Activated T-cell treated with anti-CD3 and anti-CD28 coated beads for 24 hours (primary cell): ENCODE data around the gene GABRA1.

Experiments
- DNase-seq: peaks from one replicate; pipeline ENCODE4 v3.0.0-alpha.2; 2020; ENCODE audit warnings: low read depth

Gene GABRA1

DNA sequence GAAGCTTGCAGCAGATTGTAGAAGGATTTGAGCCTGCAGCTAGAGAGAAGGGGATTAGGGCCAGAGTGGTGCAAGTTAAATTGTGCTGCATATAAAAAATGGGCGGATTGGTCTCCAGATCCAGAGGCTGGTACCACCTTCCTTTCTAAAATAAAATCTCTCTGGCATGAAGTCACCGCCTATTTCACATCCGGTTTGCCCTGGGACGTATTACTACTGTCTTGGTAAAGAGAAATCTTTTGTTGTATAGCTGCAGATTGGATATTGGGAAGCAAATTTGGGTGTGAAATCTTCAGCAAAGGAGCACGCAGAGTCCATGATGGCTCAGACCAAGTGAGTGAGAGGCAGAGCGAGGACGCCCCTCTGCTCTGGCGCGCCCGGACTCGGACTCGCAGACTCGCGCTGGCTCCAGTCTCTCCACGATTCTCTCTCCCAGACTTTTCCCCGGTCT lies at the start of gene GABRA1:
TSS of gene GABRA1 (plus strand) at position 180 of the 451 bp plus-strand sequence. CDS start 2,691 bp downstream, outside the sequence.
- DNase-seq = no peak

DNA sequence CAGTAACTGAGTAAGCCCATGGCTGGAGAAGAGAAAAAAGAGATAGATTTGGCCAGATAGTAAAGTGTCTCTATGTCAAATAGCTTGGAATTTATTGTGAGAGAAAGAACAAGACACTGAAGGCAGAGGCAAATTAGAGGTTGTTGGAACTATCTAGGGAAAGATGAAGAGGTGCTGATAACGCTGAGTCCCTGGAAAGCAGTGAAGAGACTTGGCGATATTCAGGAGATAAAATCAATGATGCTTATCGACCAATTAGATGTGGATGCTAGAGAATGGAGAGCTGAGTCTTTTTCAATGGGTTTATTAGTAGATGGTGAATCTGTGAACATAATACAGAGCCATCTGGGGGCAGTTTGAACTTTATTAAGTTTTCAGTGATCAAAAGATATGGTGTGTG lies 48.6 kb upstream of the GABRA1 start:
- no peak for DNase-seq

DNA sequence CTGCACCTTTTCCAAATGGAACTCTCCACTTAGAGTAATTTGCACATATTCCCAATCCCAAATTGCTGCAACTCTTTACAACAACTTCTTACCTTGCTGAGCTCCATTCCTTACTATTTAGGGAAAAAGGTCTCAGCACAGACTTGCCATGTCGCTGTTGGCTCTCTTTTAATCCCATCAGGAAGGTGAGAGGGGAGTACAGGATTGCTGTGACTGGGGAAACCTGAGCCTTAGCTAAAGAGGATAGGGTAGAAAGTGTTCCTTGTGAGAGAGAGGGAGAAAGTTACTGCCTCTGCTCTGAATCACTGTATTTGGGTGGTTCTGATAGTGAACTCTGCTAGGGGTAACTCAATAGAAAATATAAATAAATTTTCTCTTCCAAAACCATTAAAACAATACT lies 43.7 kb upstream of the GABRA1 start:
- DNase-seq = no peak

DNA sequence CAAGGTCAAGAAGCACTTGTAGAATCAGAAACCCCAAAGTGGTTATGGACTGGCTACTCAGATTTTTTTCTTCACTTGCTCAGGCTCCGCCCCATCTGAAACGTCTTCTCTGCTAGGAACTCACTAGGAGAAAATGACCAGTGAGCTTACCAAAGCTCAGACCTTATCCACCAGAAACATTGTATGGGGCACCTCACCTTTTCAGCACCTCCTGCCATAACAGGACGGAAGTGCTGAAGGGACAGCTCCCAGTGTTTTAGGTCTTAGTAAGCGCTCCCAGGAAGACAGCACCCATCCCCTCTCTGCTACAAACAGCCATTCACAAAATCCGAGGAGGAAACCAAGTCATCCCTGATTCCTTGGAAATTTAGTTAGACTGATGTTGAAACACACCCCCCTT lies 1.2 kb upstream of the GABRA1 start:
- DNase-seq = no peak

DNA sequence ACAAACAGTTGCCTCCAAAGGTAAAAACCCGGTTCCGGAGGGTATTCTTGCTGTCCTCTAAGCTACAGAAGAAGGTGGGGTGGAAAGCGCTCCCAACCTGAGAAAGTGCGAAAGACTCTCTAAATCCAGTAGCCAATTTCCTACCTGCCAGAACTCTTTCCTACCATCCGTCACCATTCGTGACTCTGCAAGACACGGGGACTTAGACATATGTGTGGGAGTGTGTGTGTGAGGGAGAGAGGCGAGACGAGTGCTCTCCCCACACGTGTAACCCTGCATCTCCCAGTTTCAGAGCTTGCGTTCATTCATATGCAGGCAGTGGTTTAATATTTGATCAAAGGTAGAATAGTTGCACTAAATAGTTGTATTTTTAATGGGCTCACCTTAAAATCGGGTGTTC lies 473 bp upstream of the GABRA1 start:
- no peak for DNase-seq

DNA sequence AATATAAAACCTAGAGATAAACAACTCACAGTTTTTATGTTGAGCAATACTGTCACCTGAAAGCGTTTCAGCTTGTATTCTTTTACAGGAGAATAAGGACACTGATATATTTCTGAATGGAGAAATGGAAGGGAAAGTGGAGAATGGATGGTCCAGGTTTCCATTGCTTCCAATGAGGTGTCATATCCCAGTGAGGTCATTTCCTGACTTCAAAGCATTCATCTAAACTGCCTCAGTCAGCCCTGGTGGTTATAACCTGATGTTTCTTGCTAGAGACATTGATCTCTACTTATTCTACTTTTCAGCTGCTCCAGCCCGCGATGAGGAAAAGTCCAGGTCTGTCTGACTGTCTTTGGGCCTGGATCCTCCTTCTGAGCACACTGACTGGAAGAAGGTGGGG lies 2.6 kb downstream of the GABRA1 start:
- no peak for DNase-seq

DNA sequence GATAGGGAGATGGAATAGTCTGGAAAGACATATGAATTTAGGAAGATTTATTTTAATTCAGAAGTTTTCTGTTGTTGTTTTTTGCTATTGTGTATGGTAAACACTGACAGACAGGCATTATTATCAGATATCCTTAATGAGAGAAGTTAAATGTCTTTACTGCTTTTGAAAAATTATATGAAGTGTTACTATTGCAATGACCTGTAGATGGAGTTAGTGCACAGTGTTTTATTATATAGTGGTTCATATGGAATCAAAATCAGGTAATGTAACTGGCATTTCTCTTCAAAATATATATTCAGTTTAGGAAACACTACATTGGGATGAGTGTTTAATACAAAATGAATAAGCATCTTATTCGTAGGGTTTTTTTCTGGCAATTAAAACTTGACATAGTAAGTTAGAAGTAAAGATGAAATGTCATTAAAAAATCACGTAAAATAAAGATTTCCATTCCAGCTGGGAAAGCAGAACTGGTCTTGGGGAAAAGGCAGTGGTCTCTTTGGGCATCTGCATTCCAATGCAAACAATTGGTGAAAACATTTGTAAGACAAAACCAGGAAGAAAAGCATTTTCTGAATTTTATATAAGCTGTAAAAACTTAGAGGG lies 3.9 kb downstream of the GABRA1 start:
- no peak for DNase-seq

DNA sequence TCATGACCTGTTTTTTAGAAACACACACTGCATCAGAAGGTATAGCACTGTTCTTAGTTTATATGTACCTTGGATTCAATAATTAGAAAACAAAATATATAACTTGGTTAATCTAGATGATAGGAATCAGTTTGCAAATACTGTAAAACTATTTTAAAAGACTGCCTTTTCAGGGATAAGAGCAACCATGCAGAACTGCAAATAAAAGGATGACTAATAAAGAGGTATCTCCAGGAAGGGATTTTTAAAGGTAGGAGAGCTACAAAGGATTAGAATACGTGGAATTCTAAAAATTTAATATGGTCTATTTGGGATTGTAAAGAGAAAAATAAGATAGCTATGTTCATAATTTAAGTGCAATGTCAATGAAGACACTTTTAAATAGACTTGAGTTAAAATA lies 9.4 kb downstream of the GABRA1 start:
- DNase-seq = no peak

DNA sequence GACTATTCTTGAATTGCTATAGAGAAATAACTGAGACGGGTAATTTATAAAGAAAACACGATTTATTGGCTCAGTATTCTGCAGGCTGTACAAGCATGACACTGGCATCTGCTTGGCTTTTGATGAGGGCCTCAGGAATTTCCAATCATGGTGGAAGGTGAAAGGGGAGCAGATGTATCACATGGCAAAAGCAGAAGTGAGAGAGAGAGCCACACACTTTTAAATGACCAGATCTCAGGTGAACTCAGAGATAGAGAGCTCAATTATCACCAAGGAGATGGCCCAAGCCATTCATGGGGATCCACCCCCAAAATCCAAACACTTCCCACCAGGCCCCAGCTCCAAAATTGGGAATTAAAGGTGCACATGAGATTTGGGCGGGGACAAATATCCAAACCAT lies 15.3 kb downstream of the GABRA1 start:
- DNase-seq = no peak

DNA sequence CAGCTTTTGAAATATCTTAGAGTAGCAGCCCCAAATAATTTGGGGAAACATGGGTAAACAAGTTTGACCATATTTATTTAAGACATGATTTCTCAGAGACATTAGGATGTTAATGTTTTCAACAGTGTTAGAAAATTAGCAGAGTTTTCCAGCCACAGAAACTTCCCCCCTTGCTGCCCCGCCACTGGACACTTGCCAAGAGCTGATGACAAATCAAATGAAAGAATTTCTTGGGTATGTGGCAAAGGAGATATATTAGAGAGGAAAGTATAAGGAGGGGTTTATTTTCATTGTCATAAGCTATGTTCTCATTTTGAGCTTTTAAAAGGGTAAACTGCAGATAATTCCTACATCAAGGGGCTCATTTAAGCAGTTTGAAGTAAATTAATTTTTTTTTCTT lies 15.9 kb downstream of the GABRA1 start:
- no peak for DNase-seq

DNA sequence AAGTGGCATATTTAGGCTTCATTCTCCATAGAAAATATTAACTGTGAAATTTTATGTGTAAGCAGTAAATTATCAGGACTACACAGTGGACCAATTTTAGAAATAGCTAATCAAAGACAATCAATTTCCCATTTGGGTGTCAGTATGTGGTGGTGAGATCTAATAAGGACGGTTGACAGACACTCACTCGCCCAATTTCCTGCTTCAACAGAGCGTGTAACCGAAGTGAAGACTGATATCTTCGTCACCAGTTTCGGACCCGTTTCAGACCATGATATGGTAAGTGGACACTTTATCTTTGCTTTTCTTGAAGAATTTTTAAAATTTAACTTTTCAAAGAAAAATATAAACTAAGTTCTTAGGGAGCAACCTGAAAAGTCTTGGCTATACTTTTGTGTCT lies 17.6 kb downstream of the GABRA1 start:
- no peak for DNase-seq

DNA sequence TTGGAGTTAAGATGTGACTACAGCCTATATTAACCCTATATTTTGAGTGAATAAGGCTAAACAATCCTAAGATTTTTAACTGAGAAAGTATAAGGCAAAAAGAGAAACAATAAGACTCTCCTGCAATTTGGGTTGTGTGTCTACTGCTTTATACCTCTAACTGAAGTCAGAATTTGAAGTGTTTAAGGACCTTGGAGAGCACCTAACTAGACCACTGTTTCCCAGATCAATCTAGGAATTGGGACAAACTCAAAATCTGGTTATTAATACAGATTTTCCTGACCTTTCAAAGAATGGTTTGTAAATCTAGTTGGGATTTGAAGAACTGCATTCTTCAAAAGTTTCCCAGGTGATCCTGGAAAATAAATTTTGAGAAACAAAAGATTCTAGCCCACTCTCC lies 42.1 kb downstream of the GABRA1 start:
- DNase-seq = no peak

DNA sequence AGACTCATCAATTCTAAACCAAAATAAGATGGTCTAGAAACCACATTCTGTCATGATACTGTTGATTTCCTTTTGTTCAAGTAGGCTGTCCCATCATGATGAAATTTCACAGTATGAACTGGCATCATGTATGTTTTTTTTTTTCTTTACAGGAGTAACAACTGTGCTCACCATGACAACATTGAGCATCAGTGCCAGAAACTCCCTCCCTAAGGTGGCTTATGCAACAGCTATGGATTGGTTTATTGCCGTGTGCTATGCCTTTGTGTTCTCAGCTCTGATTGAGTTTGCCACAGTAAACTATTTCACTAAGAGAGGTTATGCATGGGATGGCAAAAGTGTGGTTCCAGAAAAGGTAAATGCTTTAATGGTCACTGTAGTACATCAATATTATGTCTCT lies 47.6 kb downstream of the GABRA1 start:
- DNase-seq = no peak

DNA sequence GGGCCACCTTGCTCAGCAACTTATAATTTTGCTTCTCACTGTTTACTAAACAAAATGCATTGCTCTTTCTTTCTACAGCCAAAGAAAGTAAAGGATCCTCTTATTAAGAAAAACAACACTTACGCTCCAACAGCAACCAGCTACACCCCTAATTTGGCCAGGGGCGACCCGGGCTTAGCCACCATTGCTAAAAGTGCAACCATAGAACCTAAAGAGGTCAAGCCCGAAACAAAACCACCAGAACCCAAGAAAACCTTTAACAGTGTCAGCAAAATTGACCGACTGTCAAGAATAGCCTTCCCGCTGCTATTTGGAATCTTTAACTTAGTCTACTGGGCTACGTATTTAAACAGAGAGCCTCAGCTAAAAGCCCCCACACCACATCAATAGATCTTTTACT lies 49.1 kb downstream of the GABRA1 start:
- DNase-seq = no peak

DNA sequence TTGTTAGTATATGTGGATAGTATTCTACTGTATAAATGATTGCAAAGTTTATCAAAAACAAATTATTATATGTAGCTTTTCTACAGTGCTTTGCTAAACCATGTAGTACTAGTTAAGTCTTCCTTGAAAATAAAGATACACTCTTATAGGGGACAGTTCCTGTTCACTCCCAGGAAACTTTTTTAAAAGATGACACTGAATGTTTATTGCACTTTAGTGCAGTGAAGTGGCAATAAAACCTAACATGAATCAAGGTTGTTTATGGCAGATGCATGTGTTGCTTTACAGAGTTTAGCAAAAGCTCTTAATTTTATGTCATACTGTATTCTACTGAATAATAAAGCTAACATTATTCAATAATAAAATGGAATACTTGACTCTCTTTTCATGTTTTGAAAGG lies 51.7 kb downstream of the GABRA1 start:
- DNase-seq = no peak

DNA sequence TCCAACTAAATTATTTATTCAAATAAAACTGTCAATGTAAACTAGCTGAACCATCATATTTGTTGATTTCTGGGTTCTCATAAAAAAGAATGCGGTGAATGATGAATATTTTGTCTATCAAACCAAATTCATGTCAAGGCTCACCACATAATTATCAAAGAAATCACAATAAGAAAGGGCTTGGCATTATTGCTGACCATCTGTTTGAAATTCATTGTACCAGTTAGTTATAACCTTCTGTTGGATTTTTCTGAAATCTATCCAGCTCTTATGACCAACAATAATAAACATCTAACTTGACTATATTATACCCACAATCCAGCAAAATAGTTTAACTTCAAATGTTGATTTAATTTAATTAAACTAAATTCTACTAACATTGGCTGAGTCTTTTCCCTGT lies 53.1 kb downstream of the GABRA1 start:
- no peak for DNase-seq

DNA sequence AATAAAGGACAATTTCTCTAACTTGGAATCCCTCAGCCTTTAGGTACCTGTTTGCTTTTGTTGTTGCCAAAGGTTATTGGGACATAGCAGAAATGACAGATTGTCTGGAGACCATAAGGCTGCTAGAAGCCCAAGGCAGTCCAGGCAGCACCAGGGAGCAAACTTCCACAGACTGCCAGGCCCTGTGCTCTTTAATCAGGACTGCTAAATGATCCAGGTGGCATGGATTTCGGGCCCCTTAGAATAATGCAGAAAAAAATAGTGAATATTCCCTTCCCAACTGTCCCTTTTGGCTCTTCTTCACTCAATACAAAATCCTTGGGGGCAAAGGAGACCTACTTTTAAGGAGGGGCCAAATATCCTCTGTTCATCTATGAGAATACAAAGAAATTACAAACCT lies 73.9 kb downstream of the GABRA1 start:
- DNase-seq = no peak

DNA sequence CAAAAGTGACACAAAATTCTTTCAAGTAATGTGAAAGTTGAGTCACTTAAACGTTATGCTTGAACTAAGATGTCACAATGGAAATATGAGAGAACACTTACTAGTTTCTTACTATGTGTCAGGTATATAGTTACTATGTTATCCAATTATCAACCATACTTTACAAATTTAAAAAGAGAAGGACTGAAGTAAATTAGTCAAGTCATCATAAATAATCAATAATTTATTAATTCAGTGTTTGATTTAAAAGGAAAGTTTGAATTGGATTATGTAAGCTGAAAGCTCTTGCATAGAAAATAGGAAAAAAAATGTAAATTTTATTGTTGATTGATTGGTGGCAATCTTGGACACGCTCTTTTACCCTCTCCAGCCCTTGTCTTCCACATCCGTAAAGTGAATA lies 76.3 kb downstream of the GABRA1 start:
- no peak for DNase-seq

DNA sequence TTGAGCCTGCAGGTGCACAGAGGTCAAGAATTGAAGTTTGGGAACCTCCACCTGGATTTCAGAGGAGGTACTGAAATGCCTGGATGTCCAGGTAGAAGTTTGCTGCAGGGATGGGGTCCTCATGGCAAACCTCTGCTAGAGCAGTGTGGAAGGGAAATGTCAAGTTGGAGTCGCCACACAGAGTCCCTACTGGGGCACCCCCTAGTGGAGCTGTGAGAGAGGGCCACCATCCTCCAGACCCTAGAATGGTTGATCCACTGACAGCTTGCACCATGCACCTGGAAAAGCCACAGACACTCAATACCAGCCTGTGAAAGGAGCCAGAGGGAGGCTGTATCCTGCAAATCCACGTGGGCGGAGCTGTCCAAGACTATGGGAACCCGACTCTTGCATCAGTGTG lies 78.0 kb downstream of the GABRA1 start:
- DNase-seq = no peak

DNA sequence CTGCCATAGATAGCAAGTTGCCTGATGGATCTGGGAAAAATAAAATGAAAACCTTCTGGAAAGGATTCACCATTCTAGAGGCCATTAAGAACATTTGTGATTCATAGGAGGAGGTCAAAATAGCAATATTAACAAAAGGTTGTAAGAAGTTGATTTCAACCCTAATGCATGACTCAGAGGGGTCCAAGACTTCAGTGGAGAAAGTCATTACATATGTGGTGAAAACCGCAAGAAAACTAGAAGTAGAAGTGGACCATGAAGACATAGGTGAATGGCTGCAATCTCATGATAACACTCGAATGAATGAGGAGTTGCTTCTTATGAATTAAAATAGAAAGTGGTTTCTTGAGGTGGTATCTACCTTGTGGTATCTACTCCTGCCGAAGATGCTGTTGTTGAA lies 86.6 kb downstream of the GABRA1 start:
- DNase-seq = no peak

DNA sequence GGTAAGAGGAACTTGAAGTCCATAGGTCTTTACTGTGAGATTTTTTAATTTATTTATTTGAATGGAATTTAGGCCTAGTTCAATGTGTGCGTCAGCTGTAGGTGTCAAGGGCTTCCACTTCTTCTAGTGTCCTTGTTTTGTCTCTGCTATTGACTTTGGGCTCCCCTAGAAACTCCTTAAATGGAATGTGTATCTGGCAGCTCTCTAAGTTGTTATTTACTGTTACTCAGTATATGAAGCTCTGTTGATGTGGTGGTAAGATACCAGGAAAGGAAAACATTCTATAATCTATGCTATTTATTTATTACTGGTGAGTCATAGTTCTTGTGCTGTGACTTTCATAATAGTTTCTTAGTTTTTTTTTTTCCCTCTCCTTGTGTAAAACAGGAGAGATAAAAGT lies 97.1 kb downstream of the GABRA1 start:
- no peak for DNase-seq

DNA sequence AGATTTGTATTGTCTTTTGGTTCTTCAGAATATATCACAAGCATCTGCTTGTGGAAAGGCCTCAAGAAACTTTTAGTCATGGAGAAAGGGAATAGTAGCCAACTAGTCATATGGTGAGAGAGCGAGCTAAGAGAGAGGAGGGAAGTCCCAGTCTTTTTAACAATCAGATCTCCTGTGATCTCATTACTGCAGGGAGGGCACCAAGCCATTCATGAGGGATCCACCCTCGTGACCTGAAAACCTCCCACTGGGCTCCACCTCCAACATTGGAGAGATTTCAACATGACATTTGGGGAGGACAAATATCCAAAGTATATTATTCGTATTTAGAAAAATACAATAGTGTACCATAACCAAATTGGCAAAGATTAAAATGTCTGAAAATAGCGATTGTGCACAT lies 99.0 kb downstream of the GABRA1 start:
- no peak for DNase-seq
